ENCODE results near the gene ARHGEF28.

DNA sequence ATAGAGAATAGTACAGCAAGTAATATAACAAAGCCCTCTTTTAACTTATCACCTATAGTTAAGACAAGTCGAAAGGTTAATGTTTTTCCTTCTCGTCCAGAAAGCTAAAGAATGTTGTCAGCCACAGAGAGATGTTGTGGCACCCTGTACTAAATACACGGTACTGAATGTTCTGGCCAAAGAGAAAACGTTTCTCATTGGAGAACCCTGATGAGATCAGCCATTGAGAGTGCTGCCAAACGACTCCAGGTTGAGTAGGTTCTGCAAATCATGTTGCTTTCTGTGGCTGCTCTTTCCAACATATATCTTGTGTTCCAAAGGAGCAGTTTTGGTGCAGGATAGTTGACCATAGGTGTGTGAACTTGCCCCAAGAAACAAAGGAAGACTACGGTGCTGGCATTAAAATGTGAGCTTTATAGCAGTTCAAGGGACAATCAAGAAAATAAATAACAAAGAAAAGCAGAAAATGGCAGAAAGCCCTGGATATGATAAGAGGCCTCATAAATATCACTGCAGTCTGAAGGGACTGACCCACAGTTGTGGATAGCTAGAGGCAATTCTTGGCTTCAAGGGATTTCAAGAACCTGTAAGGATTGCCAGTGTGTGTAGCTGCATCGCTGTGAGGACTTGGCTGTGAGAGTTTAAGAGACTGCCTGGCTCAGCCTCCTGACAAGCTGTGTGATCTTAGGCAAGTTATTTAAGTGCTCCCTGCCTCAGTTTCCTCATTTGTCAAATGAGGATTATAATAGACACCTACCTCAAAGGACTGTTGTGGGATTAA lies 102.7 kb downstream of the ARHGEF28 start:
- TF ChIP-seq, protein P1, sequence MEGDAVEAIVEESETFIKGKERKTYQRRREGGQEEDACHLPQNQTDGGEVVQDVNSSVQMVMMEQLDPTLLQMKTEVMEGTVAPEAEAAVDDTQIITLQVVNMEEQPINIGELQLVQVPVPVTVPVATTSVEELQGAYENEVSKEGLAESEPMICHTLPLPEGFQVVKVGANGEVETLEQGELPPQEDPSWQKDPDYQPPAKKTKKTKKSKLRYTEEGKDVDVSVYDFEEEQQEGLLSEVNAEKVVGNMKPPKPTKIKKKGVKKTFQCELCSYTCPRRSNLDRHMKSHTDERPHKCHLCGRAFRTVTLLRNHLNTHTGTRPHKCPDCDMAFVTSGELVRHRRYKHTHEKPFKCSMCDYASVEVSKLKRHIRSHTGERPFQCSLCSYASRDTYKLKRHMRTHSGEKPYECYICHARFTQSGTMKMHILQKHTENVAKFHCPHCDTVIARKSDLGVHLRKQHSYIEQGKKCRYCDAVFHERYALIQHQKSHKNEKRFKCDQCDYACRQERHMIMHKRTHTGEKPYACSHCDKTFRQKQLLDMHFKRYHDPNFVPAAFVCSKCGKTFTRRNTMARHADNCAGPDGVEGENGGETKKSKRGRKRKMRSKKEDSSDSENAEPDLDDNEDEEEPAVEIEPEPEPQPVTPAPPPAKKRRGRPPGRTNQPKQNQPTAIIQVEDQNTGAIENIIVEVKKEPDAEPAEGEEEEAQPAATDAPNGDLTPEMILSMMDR (IDR thresholded peaks at IDR 0.05; ENCODE audit: low read length), result no peak
- TF ChIP-seq EZH2phosphoT487 (IDR thresholded peaks at IDR 0.05; ENCODE audit: low read length), result no peak
- no peak for TF ChIP-seq EZH2 (optimal IDR thresholded peaks at IDR 0.05; ENCODE audit: low read depth, low read length)
